Retinal pigment epithelial cell (primary cell): ENCODE results near the gene RCOR1.

Experiments
- DNase-seq: peaks from one replicate; pipeline ENCODE4 v3.0.0-alpha.2; 2010; ENCODE audit warnings: low read depth
- H3K4me3 ChIP-seq: 2 replicates; pipeline ENCODE4 v1.5.1; 2011; ENCODE audit warnings: mild to moderate bottlenecking, low read length, control low read depth, moderate library complexity
- TF ChIP-seq, protein P1 (sequence below): conservative IDR thresholded peaks from 2 replicates; pipeline ENCODE4 v1.5.1; 2011; ENCODE audit warnings: low read depth, low read length, control low read depth, inconsistent platforms

The RCOR1 gene

DNA sequence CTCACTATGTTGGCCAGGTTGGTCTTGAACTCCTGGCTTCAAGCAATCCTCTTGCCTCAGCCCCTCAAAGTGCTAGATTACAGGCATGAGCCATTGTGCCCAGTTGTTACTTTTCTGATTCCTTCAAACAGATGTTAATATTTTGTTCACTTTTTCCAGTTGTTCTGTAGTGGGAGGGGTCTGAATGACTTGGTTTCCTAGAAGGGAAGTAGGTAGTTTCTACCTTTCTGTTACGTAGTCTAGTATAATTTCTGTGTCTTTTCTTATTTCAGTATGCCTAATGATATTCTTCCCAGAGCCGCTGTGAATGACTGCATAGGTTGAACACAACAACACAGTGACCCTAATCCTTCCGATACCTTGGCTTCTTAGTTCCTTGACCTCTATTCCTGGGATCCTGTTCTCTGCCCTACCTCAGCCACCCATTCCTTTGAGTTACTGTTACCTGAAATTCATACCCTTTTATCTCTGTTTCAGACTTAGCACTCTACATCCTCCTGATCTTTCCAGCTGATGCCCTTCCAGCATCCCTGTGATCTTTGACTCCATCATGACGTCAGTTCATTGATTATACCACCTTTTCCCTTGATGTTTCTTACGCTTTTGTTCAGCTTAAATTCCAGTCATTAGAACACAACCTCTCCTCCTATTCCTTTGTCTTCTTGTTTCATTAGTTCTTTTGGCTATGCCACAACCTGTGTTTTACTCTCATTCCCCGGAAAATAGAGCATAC, 33.3 kb downstream of the RCOR1 start:
- TF ChIP-seq, protein P1, sequence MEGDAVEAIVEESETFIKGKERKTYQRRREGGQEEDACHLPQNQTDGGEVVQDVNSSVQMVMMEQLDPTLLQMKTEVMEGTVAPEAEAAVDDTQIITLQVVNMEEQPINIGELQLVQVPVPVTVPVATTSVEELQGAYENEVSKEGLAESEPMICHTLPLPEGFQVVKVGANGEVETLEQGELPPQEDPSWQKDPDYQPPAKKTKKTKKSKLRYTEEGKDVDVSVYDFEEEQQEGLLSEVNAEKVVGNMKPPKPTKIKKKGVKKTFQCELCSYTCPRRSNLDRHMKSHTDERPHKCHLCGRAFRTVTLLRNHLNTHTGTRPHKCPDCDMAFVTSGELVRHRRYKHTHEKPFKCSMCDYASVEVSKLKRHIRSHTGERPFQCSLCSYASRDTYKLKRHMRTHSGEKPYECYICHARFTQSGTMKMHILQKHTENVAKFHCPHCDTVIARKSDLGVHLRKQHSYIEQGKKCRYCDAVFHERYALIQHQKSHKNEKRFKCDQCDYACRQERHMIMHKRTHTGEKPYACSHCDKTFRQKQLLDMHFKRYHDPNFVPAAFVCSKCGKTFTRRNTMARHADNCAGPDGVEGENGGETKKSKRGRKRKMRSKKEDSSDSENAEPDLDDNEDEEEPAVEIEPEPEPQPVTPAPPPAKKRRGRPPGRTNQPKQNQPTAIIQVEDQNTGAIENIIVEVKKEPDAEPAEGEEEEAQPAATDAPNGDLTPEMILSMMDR = no peak
- no peak for DNase-seq
- no peak overlapping the region for H3K4me3 ChIP-seq

DNA sequence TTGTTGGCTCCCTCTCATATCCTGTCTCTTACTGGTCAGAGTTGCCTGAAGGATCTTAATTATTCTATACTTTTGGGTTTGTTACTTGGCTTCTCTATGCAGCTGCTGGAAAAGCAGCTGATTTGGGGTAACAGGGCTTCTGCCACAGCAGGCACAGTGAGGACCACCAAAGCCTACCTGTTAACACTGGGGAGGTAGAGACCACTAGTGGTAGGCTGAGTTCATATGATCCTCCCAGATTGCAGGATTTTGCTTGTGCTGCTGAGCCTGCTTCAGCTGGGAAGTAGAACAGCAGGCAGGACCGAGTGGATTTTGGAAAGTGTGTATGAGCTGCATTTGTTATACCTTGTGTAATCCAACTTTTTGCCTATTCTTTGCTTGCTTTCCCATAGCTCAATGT, 34.1 kb downstream of the RCOR1 start:
- DNase-seq = no peak
- H3K4me3 ChIP-seq = no peak overlapping the region
- TF ChIP-seq, protein P1 = peak; percentile 9

DNA sequence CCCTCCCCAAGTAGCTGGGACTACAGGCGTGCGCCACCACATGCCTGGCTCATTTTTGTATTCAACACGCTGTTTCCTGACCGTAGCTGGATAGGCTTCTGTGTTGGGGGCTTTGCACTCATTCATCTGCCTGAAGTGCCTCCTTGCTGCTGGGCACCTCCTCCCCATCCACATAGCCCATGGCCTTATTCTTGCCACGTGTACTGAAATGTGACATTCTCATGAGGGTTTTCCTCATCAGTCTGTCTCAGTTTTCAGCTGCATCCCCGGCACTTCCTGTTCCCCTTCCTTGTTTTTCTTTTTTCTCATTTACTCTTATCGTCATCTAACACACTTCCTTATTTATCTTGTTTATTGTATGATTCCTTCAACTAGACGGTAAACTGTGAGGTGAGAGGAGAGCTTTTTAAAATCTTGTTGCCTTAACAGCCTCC, 36.6 kb downstream of the RCOR1 start:
- no peak for DNase-seq
- TF ChIP-seq, protein P1 = no peak
- no peak overlapping the region for H3K4me3 ChIP-seq

DNA sequence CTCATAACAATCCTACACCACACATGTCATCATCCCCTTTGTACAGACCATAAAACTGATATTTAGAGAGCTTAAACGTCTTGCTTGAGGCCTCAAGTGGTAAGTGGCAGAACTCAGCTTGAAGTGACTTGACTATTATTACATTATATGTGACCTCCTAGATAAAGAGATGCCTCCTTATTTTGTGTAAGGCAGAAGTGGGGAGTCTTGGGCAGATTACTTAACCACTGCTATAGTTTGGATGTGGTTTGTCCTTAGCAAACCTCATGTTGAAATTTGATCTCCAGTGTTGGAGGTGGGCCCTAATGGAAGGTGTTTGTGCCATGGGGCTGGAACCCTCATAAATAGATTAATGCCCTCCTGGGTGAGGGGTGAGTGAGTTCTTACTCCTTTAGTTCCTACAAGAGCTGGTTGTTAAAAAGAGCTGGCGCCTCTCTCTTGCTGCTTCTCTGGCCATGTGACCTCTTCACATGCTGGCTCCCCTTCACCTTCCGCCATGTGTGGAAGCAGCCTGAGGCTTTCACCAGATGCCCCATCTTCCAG, 37.4 kb downstream of the RCOR1 start:
- no peak for DNase-seq
- TF ChIP-seq, protein P1 = no peak
- H3K4me3 ChIP-seq = no peak overlapping the region

DNA sequence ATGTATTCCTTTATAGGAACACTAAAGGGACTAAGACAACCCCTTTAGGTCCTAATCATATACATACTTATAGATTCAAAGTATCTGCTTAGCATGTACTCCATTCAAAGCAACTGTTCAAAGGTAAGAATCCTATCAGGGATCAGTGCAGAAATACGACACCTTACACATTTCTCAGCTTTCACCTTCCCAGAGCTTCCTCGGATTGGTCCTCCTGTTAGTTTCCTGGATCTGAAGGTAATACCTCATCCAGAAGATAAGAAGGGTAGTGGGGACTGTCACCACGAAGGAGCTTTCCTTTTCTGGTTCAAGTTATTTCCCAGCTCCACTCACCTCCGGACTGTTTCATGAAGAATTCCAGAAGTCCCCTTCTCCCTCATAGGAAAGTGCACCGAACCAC, 38.0 kb downstream of the RCOR1 start:
- TF ChIP-seq, protein P1 = no peak
- H3K4me3 ChIP-seq = no peak overlapping the region
- DNase-seq = no peak

DNA sequence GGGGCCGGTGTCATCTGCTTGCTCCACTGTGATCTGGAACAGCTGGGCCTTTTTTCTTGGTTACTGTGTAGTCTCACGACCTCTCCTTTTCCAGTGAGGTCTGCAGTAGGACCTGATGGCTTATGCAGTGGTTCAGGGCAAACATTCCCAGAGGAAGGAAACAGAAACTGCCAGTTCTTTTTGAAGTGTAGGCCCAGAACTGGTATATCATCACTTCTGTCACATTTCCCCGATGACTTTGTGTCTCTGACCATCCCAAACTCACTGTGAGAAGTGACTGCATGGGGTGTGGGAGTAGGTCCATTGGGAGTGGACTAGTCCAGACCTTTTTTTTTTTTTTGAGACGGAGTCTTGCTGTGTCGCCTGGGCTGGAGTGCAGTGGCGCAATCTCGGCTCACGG, 38.4 kb downstream of the RCOR1 start:
- no peak overlapping the region for H3K4me3 ChIP-seq
- no peak for DNase-seq
- TF ChIP-seq, protein P1 = no peak
